HUES6 (cell line): Measurements from ENCODE around the gene ANKRD6.

Experiments used
- H3K27ac ChIP-seq: 2 replicates; pipeline ENCODE4 v1.7.0; 2013; ENCODE audit warnings: low read depth, mild to moderate bottlenecking, low read length, inconsistent platforms
- H3K27me3 ChIP-seq: 2 replicates; pipeline ENCODE4 v1.6.1; 2013; ENCODE audit warnings: low read length; ENCODE audit not compliant: control insufficient read depth, insufficient read depth
- H3K36me3 ChIP-seq: 2 replicates; pipeline ENCODE4 v1.6.1; 2013; ENCODE audit warnings: low read length; ENCODE audit not compliant: control insufficient read depth, insufficient read depth
- H3K4me1 ChIP-seq: 2 replicates; pipeline ENCODE4 v1.6.1; 2013; ENCODE audit warnings: low read length; ENCODE audit not compliant: control insufficient read depth, insufficient read depth
- H3K4me3 ChIP-seq: 2 replicates; pipeline ENCODE4 v1.5.1; 2013; ENCODE audit warnings: low read depth, low read length
- H3K9ac ChIP-seq: one replicate; pipeline ENCODE4 v1.6.1; 2013; ENCODE audit warnings: mild to moderate bottlenecking, low read length
- H3K9me3 ChIP-seq: 2 replicates; pipeline ENCODE4 v1.6.1; 2013; ENCODE audit warnings: low read depth, low read length; ENCODE audit not compliant: control insufficient read depth, insufficient read depth

ANKRD6 gene

GRCh38 chr6:89494131-89494793 lies 61.3 kb downstream of the ANKRD6 start:
- no peak overlapping the region for H3K27ac ChIP-seq
- H3K9me3 ChIP-seq, result no peaks in the 10 kb centered on the region
- H3K4me1 ChIP-seq, result peaks cover 10% of the 10 kb centered on the region
- H3K9ac ChIP-seq, result no peak overlapping the region
- H3K36me3 ChIP-seq, result no peaks in the 10 kb centered on the region
- H3K4me3 ChIP-seq, result no peak overlapping the region
- H3K27me3 ChIP-seq, result no peaks in the 10 kb centered on the region

DNA sequence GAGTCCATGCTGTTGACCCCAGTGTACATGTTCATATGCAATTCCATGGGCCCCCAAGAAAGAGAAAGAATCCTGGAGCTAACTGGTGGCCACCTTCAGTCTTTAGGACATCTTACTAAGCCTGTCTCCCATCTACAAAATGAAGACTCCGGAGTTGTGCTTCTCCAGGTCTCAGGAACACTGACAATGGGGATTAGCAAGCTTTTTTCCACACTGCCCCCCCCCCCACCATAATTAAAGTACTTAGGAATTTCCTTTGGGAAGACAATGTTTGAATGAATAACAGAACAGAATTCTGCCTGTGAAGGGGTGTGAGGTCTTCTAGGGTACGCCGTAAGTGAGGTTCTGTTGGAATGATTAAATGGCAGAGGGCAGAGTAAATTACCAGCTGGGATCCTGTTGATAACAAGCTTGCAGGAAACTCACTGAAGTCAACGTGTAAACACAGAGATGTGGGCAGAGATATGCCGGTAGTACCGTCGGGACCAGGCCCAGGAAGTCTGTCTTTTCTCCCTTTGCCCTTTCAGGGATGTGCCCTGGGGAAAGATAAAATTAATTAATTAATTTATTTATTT lies 63.1 kb downstream of the ANKRD6 start:
- Histone ChIP-seq H3K4me1 (peaks cover 26% of the 10 kb centered on the region), H3K27ac (no peak overlapping the region), H3K9me3 (no peaks in the 10 kb centered on the region), H3K27me3 (no peaks in the 10 kb centered on the region), H3K9ac (no peak overlapping the region), H3K36me3 (no peaks in the 10 kb centered on the region), H3K4me3 (no peak overlapping the region)

GRCh38 chr6:89500611-89501010 lies 67.7 kb downstream of the ANKRD6 start:
- H3K27me3 ChIP-seq, result no peaks in the 10 kb centered on the region

DNA sequence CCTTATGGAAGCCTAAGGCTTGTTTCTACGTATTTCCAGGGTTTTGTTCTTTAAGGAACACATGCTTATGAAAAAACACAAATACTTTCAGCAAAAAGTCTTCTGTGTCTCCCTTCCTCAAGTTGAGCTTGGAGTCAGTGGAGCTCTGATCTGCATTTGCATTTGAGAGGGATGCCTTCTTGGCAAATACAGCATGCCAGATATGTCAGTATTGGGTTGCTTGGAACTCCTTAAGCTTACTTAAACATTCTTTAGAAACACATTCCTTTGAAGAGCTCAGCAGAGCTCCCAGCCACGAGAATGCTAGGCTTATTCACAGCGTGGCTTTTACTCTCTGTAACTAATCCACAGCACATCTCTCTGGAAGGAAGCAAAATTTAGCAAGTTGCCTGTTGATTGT lies 68.3 kb downstream of the ANKRD6 start:
- no peaks in the 10 kb centered on the region for H3K36me3 ChIP-seq
- no peak overlapping the region for H3K27ac ChIP-seq
- no peaks in the 10 kb centered on the region for H3K9me3 ChIP-seq
- no peak overlapping the region for H3K9ac ChIP-seq
- peaks cover 41% of the 10 kb centered on the region for H3K4me1 ChIP-seq
- no peak overlapping the region for H3K4me3 ChIP-seq
- no peaks in the 10 kb centered on the region for H3K27me3 ChIP-seq

More at GRCh38 chr6:89500611-89501010, 67.7 kb downstream of the ANKRD6 start:
- no peaks in the 10 kb centered on the region for H3K9me3 ChIP-seq
- H3K9ac ChIP-seq, result no peak overlapping the region
- no peaks in the 10 kb centered on the region for H3K36me3 ChIP-seq
- H3K27ac ChIP-seq, result no peak overlapping the region
- H3K4me1 ChIP-seq, result peaks cover 41% of the 10 kb centered on the region
- no peak overlapping the region for H3K4me3 ChIP-seq

- no peak overlapping the region for H3K27ac ChIP-seq
- no peaks in the 10 kb centered on the region for H3K36me3 ChIP-seq
- H3K4me1 ChIP-seq, result peaks cover 41% of the 10 kb centered on the region
- no peak overlapping the region for H3K9ac ChIP-seq
- no peaks in the 10 kb centered on the region for H3K27me3 ChIP-seq
- H3K9me3 ChIP-seq, result no peaks in the 10 kb centered on the region
- H3K4me3 ChIP-seq, result no peak overlapping the region
Measured at GRCh38 chr6:89501753-89502152, 68.8 kb downstream of the ANKRD6 start.

DNA sequence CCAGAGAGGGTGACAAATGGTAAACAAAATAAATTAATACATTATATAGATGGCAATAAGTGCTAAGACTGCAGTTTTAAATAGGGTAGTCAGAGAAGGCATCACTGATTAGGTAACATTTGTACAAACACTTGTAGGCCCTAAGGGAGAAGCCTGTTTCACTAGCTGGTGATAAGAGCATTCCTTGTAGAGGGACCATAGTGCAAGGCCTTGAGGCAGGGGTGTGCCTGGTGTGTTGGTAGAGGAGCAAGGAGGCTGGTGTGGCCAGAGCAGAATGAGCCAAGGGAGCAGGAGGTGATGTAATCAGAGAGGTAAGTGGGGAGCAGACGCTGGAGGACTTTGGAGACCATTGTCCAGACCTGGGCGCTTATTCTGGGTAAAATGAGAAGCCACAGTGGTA lies 70.7 kb downstream of the ANKRD6 start:
- peaks cover 41% of the 10 kb centered on the region for H3K4me1 ChIP-seq
- H3K36me3 ChIP-seq, result no peaks in the 10 kb centered on the region
- no peak overlapping the region for H3K9ac ChIP-seq
- H3K27ac ChIP-seq, result no peak overlapping the region
- H3K27me3 ChIP-seq, result no peaks in the 10 kb centered on the region
- no peaks in the 10 kb centered on the region for H3K9me3 ChIP-seq
- no peak overlapping the region for H3K4me3 ChIP-seq

GRCh38 chr6:89505847-89506246 lies 72.9 kb downstream of the ANKRD6 start:
- Histone ChIP-seq H3K9ac (no peak overlapping the region), H3K36me3 (no peaks in the 10 kb centered on the region), H3K4me1 (peaks cover 34% of the 10 kb centered on the region), H3K27me3 (no peaks in the 10 kb centered on the region), H3K4me3 (no peak overlapping the region), H3K27ac (no peak overlapping the region), H3K9me3 (no peaks in the 10 kb centered on the region)

- Histone ChIP-seq H3K27me3 (no peaks in the 10 kb centered on the region), H3K4me3 (no peak overlapping the region), H3K27ac (no peak overlapping the region), H3K4me1 (peaks cover 23% of the 10 kb centered on the region), H3K9me3 (no peaks in the 10 kb centered on the region), H3K36me3 (no peaks in the 10 kb centered on the region), H3K9ac (no peak overlapping the region)
Measured at GRCh38 chr6:89506716-89507617, 74.0 kb downstream of the ANKRD6 start.

DNA sequence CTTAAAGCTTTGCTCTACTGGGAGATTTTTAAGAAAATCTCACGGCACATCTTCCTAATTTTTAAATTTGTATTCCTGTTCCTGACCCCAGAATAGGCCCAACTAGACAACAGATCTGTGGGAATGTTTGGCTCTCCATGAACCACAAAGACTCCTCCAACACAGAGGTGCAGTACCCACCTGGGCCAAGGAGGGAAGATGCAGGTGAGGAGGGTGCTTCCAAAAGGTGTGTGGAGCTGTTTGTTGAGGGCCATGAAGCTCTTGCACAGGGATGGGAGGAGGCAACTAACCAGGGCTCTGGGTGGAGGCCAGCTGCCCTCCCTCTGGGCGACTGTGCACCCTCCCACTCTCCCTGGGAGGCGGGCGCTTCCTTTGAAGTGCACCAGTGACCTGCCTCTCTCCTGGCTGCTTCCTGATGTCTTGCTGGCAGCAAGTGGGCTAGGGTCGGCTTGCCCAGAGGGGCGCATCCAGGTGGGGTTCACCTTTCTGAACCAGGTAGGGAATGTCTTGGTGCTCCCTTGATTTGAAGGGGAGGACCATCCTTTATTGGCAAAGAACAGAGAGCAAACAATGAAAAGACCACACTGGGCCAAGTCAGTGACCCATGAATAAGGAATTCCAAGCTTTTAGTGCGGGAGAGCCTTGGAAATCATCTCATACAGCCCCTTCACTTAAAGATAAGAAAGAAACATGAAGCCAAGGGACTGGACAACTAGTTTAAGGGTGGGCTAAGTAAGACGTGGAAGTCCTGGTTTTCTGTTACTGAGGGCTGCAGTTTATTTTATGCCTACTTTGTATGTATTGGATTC lies 76.0 kb downstream of the ANKRD6 start:
- Histone ChIP-seq H3K9me3 (no peaks in the 10 kb centered on the region), H3K36me3 (no peaks in the 10 kb centered on the region), H3K27ac (no peak overlapping the region), H3K27me3 (no peaks in the 10 kb centered on the region), H3K4me3 (no peak overlapping the region), H3K4me1 (peaks cover 7% of the 10 kb centered on the region; the same call in 1 of the 2 replicates), H3K9ac (no peak overlapping the region)

- no peak overlapping the region for H3K9ac ChIP-seq
- no peaks in the 10 kb centered on the region for H3K9me3 ChIP-seq
- H3K27me3 ChIP-seq, result no peaks in the 10 kb centered on the region
- H3K4me1 ChIP-seq, result peaks cover 7% of the 10 kb centered on the region; the same call in 1 of the 2 replicates
- no peaks in the 10 kb centered on the region for H3K36me3 ChIP-seq
- H3K27ac ChIP-seq, result no peak overlapping the region
- H3K4me3 ChIP-seq, result no peak overlapping the region
Measured at GRCh38 chr6:89509777-89510281, 76.9 kb downstream of the ANKRD6 start.
